K562 (cell line): Measurements from ENCODE around the gene PDZK1. TPM values are rescaled to one million over a fixed set of nuclear protein-coding genes. Genes with fewer than 3 reads are reported as not detected.
A peak's percentile ranks its signal among the peaks of the same experiment; 100 is the strongest.

Experiments used
- ARHGAP35 ChIP-seq: fragments of 450-650 bp; IDR thresholded peaks from 2 replicates; pipeline ENCODE4 v1.6.1; 2018; ENCODE audit not compliant: partially characterized antibody
- CREBBP ChIP-seq: IDR thresholded peaks from one replicate; pipeline ENCODE4 v1.6.1; 2012; ENCODE audit warnings: low read depth, mild to moderate bottlenecking, control low read depth, inconsistent platforms, low read length
- CREM ChIP-seq: IDR thresholded peaks from 2 replicates; pipeline ENCODE4 v1.6.1; 2014; ENCODE audit warnings: antibody characterized with exemption, low read depth
- CXXC5 ChIP-seq: fragments of 250-450 bp; sonication (Bioruptor Pico); IDR thresholded peaks from 2 replicates; pipeline ENCODE4 v1.8.0; 2022; ENCODE audit warnings: inconsistent platforms, mild to moderate bottlenecking, moderate library complexity
- ELF1 ChIP-seq: fragments of 200-800 bp; sonication (Bioruptor generic); IDR thresholded peaks from 2 replicates; pipeline ENCODE4 v1.6.1; 2016; ENCODE audit warnings: missing genetic modification characterization, missing compliant biosample characterization
- MAFF ChIP-seq: IDR thresholded peaks from 2 replicates; pipeline ENCODE4 v1.6.1; 2012; ENCODE audit warnings: low read length, improper control_type of control experiment
- MIER1 ChIP-seq: fragments of 450-650 bp; IDR thresholded peaks from 2 replicates; pipeline ENCODE4 v1.6.1; 2016; ENCODE audit warnings: antibody characterized with exemption, mild to moderate bottlenecking, low read depth
- MYC ChIP-seq, 2 experiments: fragments of 250-450 bp in 1 of 2; sonication (Bioruptor Pico) in 1 of 2; IDR thresholded peaks; 2 replicates each; pipeline versions ENCODE4 v1.5.1 to v1.6.1; 2012 to 2021; ENCODE audit warnings: low read depth in 2 of 2, borderline replicate concordance in 1 of 2, improper control_type of control experiment in 1 of 2, low read length in 1 of 2, mild to moderate bottlenecking in 1 of 2, moderate library complexity in 1 of 2
- POLR2A ChIP-seq: fragments of 450-650 bp; conservative IDR thresholded peaks from 2 replicates; pipeline ENCODE4 v1.6.1; 2016
- PYGO2 ChIP-seq: fragments of 450-650 bp; IDR thresholded peaks from 2 replicates; pipeline ENCODE4 v1.6.1; 2016; ENCODE audit warnings: mild to moderate bottlenecking, missing genetic modification characterization, moderate library complexity, missing compliant biosample characterization
- RCOR1 ChIP-seq, 2 experiments: IDR thresholded peaks; 2 replicates each; pipeline ENCODE4 v1.6.1; 2012; ENCODE audit warnings: low read depth in 2 of 2, low read length in 2 of 2, borderline replicate concordance in 1 of 2, improper control_type of control experiment in 1 of 2
- SRSF7 ChIP-seq: fragments of 200-400 bp; formaldehyde crosslinking; optimal IDR thresholded peaks from 2 replicates; pipeline ENCODE3; 2017; ENCODE audit warnings: mild to moderate bottlenecking, low read depth, low read length
- XRCC4 ChIP-seq: IDR thresholded peaks from one replicate; pipeline ENCODE4 v1.6.1; 2011; ENCODE audit not compliant: insufficient read depth, insufficient read length; ENCODE audit errors: extremely low read depth
- ZNF444 ChIP-seq: fragments of 250-450 bp; sonication (Bioruptor Pico); IDR thresholded peaks from 2 replicates; pipeline ENCODE4 v1.4.0; 2020; ENCODE audit warnings: mild to moderate bottlenecking, moderate library complexity
- polyA plus RNA-seq, 8 experiments: library from polyadenylated mRNA; depleted of rRNA in 4 of 8; stranded (reverse) in 5 of 8; unstranded in 3 of 8; fragments of >200 nt; fragmentation: Nextera tagmentation in 2 of 8; fragmentation: Illumina TruSeq in 1 of 8; extraction: Ambion mirVana in 2 of 8; extraction: Trizol in 1 of 8; gene quantifications; 2 replicates each; pipeline versions ENCODE4 v1.2.1 to v1.2.3, GENCODE V29; 2011 to 2014; ENCODE audit warnings: inconsistent platforms in 1 of 8, missing spikeins in 1 of 8
- total RNA-seq, 7 experiments: library from RNA; depleted of rRNA in 6 of 7; stranded (reverse); fragments of >200 nt in 6 of 7; fragmentation: Illumina TruSeq in 2 of 7; extraction: Trizol in 2 of 7; gene quantifications; 2 replicates each; pipeline versions ENCODE4 v1.2.1 to v1.2.3, GENCODE V29; 2011 to 2021; ENCODE audit warnings: low replicate concordance in 1 of 7
- TF ChIP-seq, protein P1 (sequence below), 3 experiments: IDR thresholded peaks in 2 of 3; conservative IDR thresholded peaks in 1 of 3; 2 replicates each; pipeline ENCODE4 v1.5.1; 2011 to 2012; ENCODE audit warnings: low read length in 3 of 3, mild to moderate bottlenecking in 3 of 3, control low read depth in 2 of 3, improper control_type of control experiment in 1 of 3, inconsistent platforms in 1 of 3, low read depth in 1 of 3, mixed read lengths in 1 of 3, moderate library complexity in 1 of 3; ENCODE audit not compliant: insufficient read depth in 2 of 3
- TF ChIP-seq, protein P2 (sequence below): fragments of 250-450 bp; sonication (Bioruptor Pico); IDR thresholded peaks from 2 replicates; pipeline ENCODE4 v1.8.0; 2021; ENCODE audit warnings: mild to moderate bottlenecking, moderate library complexity
- TF ChIP-seq, protein P3 (sequence below): sonication (generic); formaldehyde crosslinking; IDR thresholded peaks from 2 replicates; pipeline ENCODE4 v1.8.0; 2022; ENCODE audit warnings: mild to moderate bottlenecking, missing genetic modification reagents
- TF ChIP-seq, protein P4 (sequence below): sonication (generic); formaldehyde crosslinking; IDR thresholded peaks from 2 replicates; pipeline ENCODE4 v1.8.0; 2022; ENCODE audit warnings: mild to moderate bottlenecking, missing genetic modification reagents
- TF ChIP-seq, protein P5 (sequence below): fragments of 250-450 bp; sonication (Bioruptor Pico); IDR thresholded peaks from 2 replicates; pipeline ENCODE4 v1.5.0; 2020; ENCODE audit warnings: mild to moderate bottlenecking

PDZK1 gene
- total and polyA plus RNA-seq, 9 of the 15 experiments (the other 6 are each of a cell fraction or from before 2014, with no cell fraction given), result 0.04 to 0.22 (median 0.16) TPM; not detected in 2

DNA sequence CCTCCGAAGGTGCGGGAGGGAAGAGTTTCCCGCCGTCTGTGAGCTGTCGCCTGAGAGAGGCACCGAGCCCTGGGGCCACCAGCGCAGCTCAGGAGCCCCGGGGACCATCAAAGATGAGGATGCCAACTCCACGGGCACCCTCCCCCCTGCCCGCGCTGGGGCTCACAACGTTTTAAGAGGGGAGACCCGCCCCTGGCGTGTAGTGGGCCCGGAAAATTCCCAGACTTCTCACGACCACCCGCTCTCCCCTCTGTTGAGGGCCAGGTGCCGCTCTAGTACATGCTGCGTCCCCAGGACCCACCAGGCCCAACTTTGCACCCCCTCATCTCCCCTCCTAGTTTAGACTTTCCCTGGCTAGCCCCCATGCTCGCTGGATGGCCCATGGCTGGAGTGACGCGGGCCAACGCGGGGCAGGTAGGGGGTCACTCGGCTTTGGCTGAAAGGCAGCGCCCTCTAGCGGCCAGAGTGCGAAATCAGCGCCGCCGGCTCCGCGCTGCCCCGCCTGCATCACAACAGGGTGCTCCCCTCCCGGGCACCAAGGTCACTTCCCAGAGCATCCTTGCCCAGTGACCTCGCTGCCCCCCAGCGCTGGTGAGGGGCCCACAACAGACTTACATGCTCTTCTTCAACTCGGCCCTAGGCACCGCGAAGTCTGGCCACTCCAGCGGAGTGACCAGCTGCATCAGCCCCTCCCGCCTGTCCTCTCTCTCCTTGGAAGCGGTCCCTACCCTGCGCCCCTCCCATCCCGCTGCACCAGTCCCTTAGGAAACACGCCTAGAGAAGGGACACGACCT, 13.9 kb upstream of the PDZK1 start (continued):
- TF ChIP-seq ZNF444, result no peak
- TF ChIP-seq SRSF7, result no peak
- TF ChIP-seq MAFF, result no peak
- TF ChIP-seq, protein P1, sequence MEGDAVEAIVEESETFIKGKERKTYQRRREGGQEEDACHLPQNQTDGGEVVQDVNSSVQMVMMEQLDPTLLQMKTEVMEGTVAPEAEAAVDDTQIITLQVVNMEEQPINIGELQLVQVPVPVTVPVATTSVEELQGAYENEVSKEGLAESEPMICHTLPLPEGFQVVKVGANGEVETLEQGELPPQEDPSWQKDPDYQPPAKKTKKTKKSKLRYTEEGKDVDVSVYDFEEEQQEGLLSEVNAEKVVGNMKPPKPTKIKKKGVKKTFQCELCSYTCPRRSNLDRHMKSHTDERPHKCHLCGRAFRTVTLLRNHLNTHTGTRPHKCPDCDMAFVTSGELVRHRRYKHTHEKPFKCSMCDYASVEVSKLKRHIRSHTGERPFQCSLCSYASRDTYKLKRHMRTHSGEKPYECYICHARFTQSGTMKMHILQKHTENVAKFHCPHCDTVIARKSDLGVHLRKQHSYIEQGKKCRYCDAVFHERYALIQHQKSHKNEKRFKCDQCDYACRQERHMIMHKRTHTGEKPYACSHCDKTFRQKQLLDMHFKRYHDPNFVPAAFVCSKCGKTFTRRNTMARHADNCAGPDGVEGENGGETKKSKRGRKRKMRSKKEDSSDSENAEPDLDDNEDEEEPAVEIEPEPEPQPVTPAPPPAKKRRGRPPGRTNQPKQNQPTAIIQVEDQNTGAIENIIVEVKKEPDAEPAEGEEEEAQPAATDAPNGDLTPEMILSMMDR (IDR thresholded peaks at IDR 0.05 in 2 of 3, conservative IDR thresholded peaks at IDR 0.05 in 1 of 3; ENCODE audit: insufficient read depth in 2 of 3, low read depth in 1 of 3, low read length in 3 of 3), result peak; percentile 86 to 92 (median 88)
- no peak for TF ChIP-seq MIER1
- TF ChIP-seq POLR2A, result no peak
- TF ChIP-seq, protein P2, sequence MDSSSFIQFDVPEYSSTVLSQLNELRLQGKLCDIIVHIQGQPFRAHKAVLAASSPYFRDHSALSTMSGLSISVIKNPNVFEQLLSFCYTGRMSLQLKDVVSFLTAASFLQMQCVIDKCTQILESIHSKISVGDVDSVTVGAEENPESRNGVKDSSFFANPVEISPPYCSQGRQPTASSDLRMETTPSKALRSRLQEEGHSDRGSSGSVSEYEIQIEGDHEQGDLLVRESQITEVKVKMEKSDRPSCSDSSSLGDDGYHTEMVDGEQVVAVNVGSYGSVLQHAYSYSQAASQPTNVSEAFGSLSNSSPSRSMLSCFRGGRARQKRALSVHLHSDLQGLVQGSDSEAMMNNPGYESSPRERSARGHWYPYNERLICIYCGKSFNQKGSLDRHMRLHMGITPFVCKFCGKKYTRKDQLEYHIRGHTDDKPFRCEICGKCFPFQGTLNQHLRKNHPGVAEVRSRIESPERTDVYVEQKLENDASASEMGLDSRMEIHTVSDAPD (CRISPR knock-in tag), result no peak
- TF ChIP-seq XRCC4, result no peak
- TF ChIP-seq ELF1, result no peak
- TF ChIP-seq, protein P3, sequence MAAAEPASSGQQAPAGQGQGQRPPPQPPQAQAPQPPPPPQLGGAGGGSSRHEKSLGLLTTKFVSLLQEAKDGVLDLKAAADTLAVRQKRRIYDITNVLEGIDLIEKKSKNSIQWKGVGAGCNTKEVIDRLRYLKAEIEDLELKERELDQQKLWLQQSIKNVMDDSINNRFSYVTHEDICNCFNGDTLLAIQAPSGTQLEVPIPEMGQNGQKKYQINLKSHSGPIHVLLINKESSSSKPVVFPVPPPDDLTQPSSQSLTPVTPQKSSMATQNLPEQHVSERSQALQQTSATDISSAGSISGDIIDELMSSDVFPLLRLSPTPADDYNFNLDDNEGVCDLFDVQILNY (CRISPR knock-in tag), result 0 out of 2 replicates have a peak, but pooled peaks have one; percentile 15
- no peak for TF ChIP-seq ARHGAP35
- TF ChIP-seq MYC (IDR thresholded peaks at IDR 0.05; ENCODE audit: low read depth, low read length), result 0 out of 2 replicates have a peak, but pooled peaks have one; percentile 19
- TF ChIP-seq MYC (CRISPR knock-in tag; IDR thresholded peaks at IDR 0.05; ENCODE audit: borderline replicate concordance, low read depth), result no peak
- TF ChIP-seq CREBBP, result no peak
- no peak for TF ChIP-seq PYGO2 (tag)
- TF ChIP-seq, protein P4, sequence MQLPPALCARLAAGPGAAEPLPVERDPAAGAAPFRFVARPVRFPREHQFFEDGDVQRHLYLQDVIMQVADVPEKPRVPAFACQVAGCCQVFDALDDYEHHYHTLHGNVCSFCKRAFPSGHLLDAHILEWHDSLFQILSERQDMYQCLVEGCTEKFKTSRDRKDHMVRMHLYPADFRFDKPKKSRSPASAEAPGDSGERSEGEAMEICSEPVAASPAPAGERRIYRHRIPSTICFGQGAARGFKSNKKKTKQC, result no peak
- 0 out of 4 replicates have a peak, but pooled peaks of 1 of the 2 experiments have one; percentile 29 for TF ChIP-seq RCOR1 (IDR thresholded peaks at IDR 0.05; ENCODE audit: borderline replicate concordance in 1 of 2, low read depth in 2 of 2, low read length in 2 of 2)
- TF ChIP-seq CREM, result peak; percentile 58; the same call in 1 of the 2 replicates
- TF ChIP-seq CXXC5 (CRISPR knock-in tag), result peak; percentile 58
- TF ChIP-seq, protein P5, sequence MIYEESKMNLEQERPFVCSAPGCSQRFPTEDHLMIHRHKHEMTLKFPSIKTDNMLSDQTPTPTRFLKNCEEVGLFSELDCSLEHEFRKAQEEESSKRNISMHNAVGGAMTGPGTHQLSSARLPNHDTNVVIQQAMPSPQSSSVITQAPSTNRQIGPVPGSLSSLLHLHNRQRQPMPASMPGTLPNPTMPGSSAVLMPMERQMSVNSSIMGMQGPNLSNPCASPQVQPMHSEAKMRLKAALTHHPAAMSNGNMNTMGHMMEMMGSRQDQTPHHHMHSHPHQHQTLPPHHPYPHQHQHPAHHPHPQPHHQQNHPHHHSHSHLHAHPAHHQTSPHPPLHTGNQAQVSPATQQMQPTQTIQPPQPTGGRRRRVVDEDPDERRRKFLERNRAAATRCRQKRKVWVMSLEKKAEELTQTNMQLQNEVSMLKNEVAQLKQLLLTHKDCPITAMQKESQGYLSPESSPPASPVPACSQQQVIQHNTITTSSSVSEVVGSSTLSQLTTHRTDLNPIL, result no peak
